Spleen (tissue), 11 donors: ENCODE measurements around the gene RABGAP1. TPM values are rescaled to one million over a fixed set of nuclear protein-coding genes. Genes with fewer than 3 reads are reported as not detected.

Source experiments
- DNase-seq: peaks from one replicate; pipeline ENCODE4 v3.0.0-alpha.2; 2020
- H3K27ac ChIP-seq, 8 donors: fragments of 200-600 bp; sonication (generic) in 7 of 8; 1 replicate in 4 of 8; 2 replicates in 4 of 8; pipeline versions ENCODE4 v1.5.0 to v1.8.0; 2016 to 2021; ENCODE audit warnings: inconsistent platforms in 4 of 8, mild to moderate bottlenecking in 4 of 8, moderate library complexity in 1 of 8
- H3K27me3 ChIP-seq, 7 donors: fragments of 200-600 bp; sonication (generic) in 6 of 7; replicated peaks in 1 of 7; 1 replicate in 4 of 7; 2 replicates in 3 of 7; pipeline versions ENCODE4 v1.5.0 to v1.8.0; 2016 to 2021; ENCODE audit warnings: inconsistent platforms in 3 of 7, mild to moderate bottlenecking in 1 of 7
- H3K36me3 ChIP-seq, 6 donors: fragments of 200-600 bp; sonication (generic) in 5 of 6; 1 replicate in 4 of 6; 2 replicates in 2 of 6; pipeline versions ENCODE4 v1.5.0 to v1.8.0; 2016 to 2021; ENCODE audit warnings: inconsistent platforms in 2 of 6
- H3K4me1 ChIP-seq, 6 donors: fragments of 200-600 bp; sonication (generic) in 5 of 6; 1 replicate in 3 of 6; 2 replicates in 3 of 6; pipeline versions ENCODE4 v1.5.0 to v1.8.0; 2016 to 2021; ENCODE audit warnings: inconsistent platforms in 3 of 6
- H3K4me3 ChIP-seq, 8 donors: fragments of 200-600 bp; sonication (generic) in 7 of 8; 1 replicate in 4 of 8; 2 replicates in 4 of 8; pipeline versions ENCODE4 v1.5.0 to v1.8.0; 2016 to 2021; ENCODE audit warnings: inconsistent platforms in 4 of 8, mild to moderate bottlenecking in 4 of 8, moderate library complexity in 2 of 8
- H3K9me3 ChIP-seq, 8 donors: fragments of 200-600 bp; sonication (generic) in 7 of 8; 1 replicate in 4 of 8; 2 replicates in 4 of 8; pipeline versions ENCODE4 v1.5.0 to v1.8.0; 2016 to 2021; ENCODE audit warnings: inconsistent platforms in 4 of 8
- CTCF ChIP-seq, 11 experiments: fragments of 200-600 bp in 7 of 11; fragments of 450-650 bp in 4 of 11; sonication (generic) in 4 of 11; IDR thresholded peaks in 8 of 11; conservative IDR thresholded peaks in 3 of 11; 1 replicate in 7 of 11; 2 replicates in 4 of 11; pipeline versions ENCODE4 v1.4.0 to v1.8.0; 2016 to 2021; ENCODE audit warnings: antibody characterized with exemption in 11 of 11, inconsistent platforms in 4 of 11, mild to moderate bottlenecking in 1 of 11
- POLR2A ChIP-seq, 3 donors: fragments of 450-650 bp; IDR thresholded peaks; one replicate each; pipeline ENCODE4 v1.5.1; 2017; ENCODE audit warnings: antibody characterized with exemption in 3 of 3, mild to moderate bottlenecking in 1 of 3
- POLR2AphosphoS5 ChIP-seq, 3 donors: sonication (generic); formaldehyde crosslinking; IDR thresholded peaks; one replicate each; pipeline ENCODE4 v1.5.1; 2017; ENCODE audit warnings: antibody characterized with exemption in 3 of 3
- WGBS, 5 donors: extraction: QIAGEN DNeasy Blood & Tissue Kit in 3 of 5; methylation state at CpG; one replicate each; pipeline versions ENCODE4 v1.1.5 to v1.1.7; 2013 to 2018; 5-methylcytosine and 5-hydroxymethylcytosine counted together
- intact Hi-C: fragments of 100-400 bp; cut with DNase I; formaldehyde crosslinking; loops from one replicate; pipeline ENCODE4 v1.15.0; 2023; ENCODE audit warnings: low total_unique reads
- polyA plus RNA-seq, 3 donors: library from polyadenylated mRNA; stranded (reverse); fragments of 200-250 nt; gene quantifications; one replicate each; pipeline ENCODE4 v1.2.1, GENCODE V29; 2013
- total RNA-seq, 7 donors: library from RNA; depleted of rRNA in 3 of 7; stranded (reverse); fragments of >200 nt in 3 of 7; fragmentation: NEBNext Ultra II Directional in 4 of 7; extraction: Animal tissue kit (Norgen Biotek cat#: 25700) in 4 of 7; gene quantifications; one replicate each; pipeline versions ENCODE4 v1.1.0 to v1.2.1, GENCODE V29; 2016 to 2021
- donor health status: healthy with polysubstance abuse.
- donor health status: DM: no; HTN: no; CAD: no; lungs with moderate emphysema.
- donor health status: DM: no; HTN: no; CAD: no.
- donor health status: Bipolar disorder and iron deficiency.
- donor health status: healthy.
- donor health status: DM: no; HTN: no; CAD: no.
- donor health status: DM: yes; HTN: yes; CAD: no.

The RABGAP1 gene
- total and polyA plus RNA-seq, 10 donors = 7.4 to 65.7 (median 48.6) TPM

GRCh38 chr9:123116036-123116435 is 175.2 kb downstream of the RABGAP1 start:
- Histone ChIP-seq H3K4me3 (no peak overlapping the region), H3K27me3 (no peaks in the 10 kb centered on the region), H3K4me1 (peaks cover 0 to 15% (median 13%) of the 10 kb centered on the region in 6 donors), H3K27ac (no peak overlapping the region), H3K36me3 (peaks cover 0 to 69% (median 6%) of the 10 kb centered on the region in 6 donors), H3K9me3 (no peaks in the 10 kb centered on the region)
- WGBS, 5 donors = 81 to 97% (median 95%) methylated on average over 6 of the region's 6 CpGs
- intact Hi-C loops = no loop called here
- TF ChIP-seq CTCF (IDR thresholded peaks at IDR 0.05 in 8 of 11, conservative IDR thresholded peaks at IDR 0.05 in 3 of 11) = no peak
- TF ChIP-seq POLR2A (IDR thresholded peaks at IDR 0.05) = no peak
- no peak for DNase-seq

- Histone ChIP-seq H3K36me3 (peaks cover 0 to 64% (median 6%) of the 10 kb centered on the region in 6 donors), H3K27me3 (no peaks in the 10 kb centered on the region), H3K9me3 (no peaks in the 10 kb centered on the region), H3K4me1 (no peaks in the 10 kb centered on the region), H3K4me3 (no peak overlapping the region), H3K27ac (no peak overlapping the region)
- WGBS, 5 donors = 83 to 94% (median 92%) methylated on average over 7 of the region's 7 CpGs
- TF ChIP-seq POLR2AphosphoS5 (IDR thresholded peaks at IDR 0.05) = no peak
- TF ChIP-seq CTCF (IDR thresholded peaks at IDR 0.05 in 8 of 11, conservative IDR thresholded peaks at IDR 0.05 in 3 of 11) = no peak
- TF ChIP-seq POLR2A (IDR thresholded peaks at IDR 0.05) = no peak
- intact Hi-C loops = no loop called here
- no peak for DNase-seq
These were observed 178.7 kb downstream of the RABGAP1 start for GRCh38 chr9:123119566-123119965.

GRCh38 chr9:123120131-123120530 is 179.3 kb downstream of the RABGAP1 start:
- Histone ChIP-seq H3K4me1 (no peaks in the 10 kb centered on the region), H3K27me3 (no peaks in the 10 kb centered on the region), H3K9me3 (no peaks in the 10 kb centered on the region), H3K27ac (no peak overlapping the region), H3K4me3 (no peak overlapping the region), H3K36me3 (peaks cover 0 to 64% (median 6%) of the 10 kb centered on the region in 6 donors)
- intact Hi-C loops = no loop called here
- no peak for DNase-seq
- TF ChIP-seq CTCF (IDR thresholded peaks at IDR 0.05 in 8 of 11, conservative IDR thresholded peaks at IDR 0.05 in 3 of 11) = no peak
- TF ChIP-seq POLR2AphosphoS5 (IDR thresholded peaks at IDR 0.05) = no peak
- no peak for TF ChIP-seq POLR2A (IDR thresholded peaks at IDR 0.05)
- 87 to 96% (median 89%) methylated on average over 5 of the region's 5 CpGs for WGBS, 5 donors

- no peak for DNase-seq
- H3K36me3 ChIP-seq = peaks cover 0 to 64% (median 6%) of the 10 kb centered on the region in 6 donors
- no peaks in the 10 kb centered on the region for H3K27me3 ChIP-seq
- intact Hi-C loops = no loop called here
- no peaks in the 10 kb centered on the region for H3K4me1 ChIP-seq
- no peaks in the 10 kb centered on the region for H3K9me3 ChIP-seq
- TF ChIP-seq POLR2A (IDR thresholded peaks at IDR 0.05) (no peak), POLR2AphosphoS5 (IDR thresholded peaks at IDR 0.05) (no peak), CTCF (IDR thresholded peaks at IDR 0.05 in 8 of 11, conservative IDR thresholded peaks at IDR 0.05 in 3 of 11) (no peak)
- 90 to 100% (median 98%) methylated on average over 1 of the region's 1 CpG for WGBS, 5 donors
- H3K4me3 ChIP-seq = no peak overlapping the region
- no peak overlapping the region for H3K27ac ChIP-seq
These were observed 180.1 kb downstream of the RABGAP1 start for GRCh38 chr9:123120953-123121352.
